SK-N-SH (cell line): ENCODE data around the gene WASHC1. TPM values are rescaled to one million over a fixed set of nuclear protein-coding genes. Genes with fewer than 3 reads are reported as not detected.
"Not testable (repeated sequence)": the region's sequence is repeated elsewhere in the genome, so short reads cannot be mapped to it uniquely, and the experiment has no call there.

ENCODE experiments used
- CTCF ChIA-PET: fragments of 300-600, 350-600 bp; formaldehyde crosslinking; extraction: SDS; loops from one replicate; lab custom pipeline; 2021; lab: Yijun Ruan, JAX
- POLR2A ChIA-PET: fragments of 350-600 bp; sonication (Branson Sonifier 250); formaldehyde crosslinking; extraction: SDS; loops from one replicate; lab custom pipeline; 2020; ENCODE audit warnings: antibody characterized with exemption, inconsistent platforms; lab: Yijun Ruan, JAX
- DNase-seq: peaks from one replicate; pipeline ENCODE4 v3.0.0; 2012
- H2AFZ ChIP-seq: fragments of 200-600 bp; sonication (generic); 2 replicates; pipeline ENCODE4 v1.8.1; 2016; ENCODE audit warnings: antibody characterized with exemption, mild to moderate bottlenecking, low read depth
- H3F3A ChIP-seq: fragments of 200-600 bp; sonication (generic); replicated peaks from 2 replicates; pipeline ENCODE3; 2016; ENCODE audit warnings: antibody characterized with exemption, mild to moderate bottlenecking; ENCODE audit not compliant: insufficient read depth
- H3K27ac ChIP-seq, 2 experiments: fragments of 200-500 bp in 1 of 2; fragments of 200-600 bp in 1 of 2; sonication (Bioruptor generic) in 1 of 2; sonication (generic), shearing (Covaris generic) in 1 of 2; 2 replicates each; pipeline versions ENCODE4 v1.5.1 to v1.6.1; 2014 to 2016; ENCODE audit warnings: low read depth in 2 of 2, inconsistent platforms in 1 of 2, low read length in 1 of 2, mild to moderate bottlenecking in 1 of 2, mixed read lengths in 1 of 2
- H3K27me3 ChIP-seq: fragments of 200-600 bp; sonication (generic), shearing (Covaris generic); 2 replicates; pipeline ENCODE4 v1.6.1; 2016; ENCODE audit warnings: mixed run types; ENCODE audit not compliant: insufficient read depth
- H3K36me3 ChIP-seq, 2 experiments: fragments of 200-500 bp in 1 of 2; fragments of 200-600 bp in 1 of 2; sonication (Bioruptor generic) in 1 of 2; sonication (generic) in 1 of 2; replicated peaks in 1 of 2; 2 replicates each; pipeline versions ENCODE3 to v1.5.1; 2014 to 2016; ENCODE audit warnings: low read length in 1 of 2, mild to moderate bottlenecking in 1 of 2; ENCODE audit not compliant: insufficient read depth in 2 of 2, control insufficient read depth in 1 of 2
- H3K4me1 ChIP-seq, 2 experiments: fragments of 200-500 bp in 1 of 2; fragments of 200-600 bp in 1 of 2; sonication (Bioruptor generic) in 1 of 2; sonication (generic), shearing (Covaris generic) in 1 of 2; 2 replicates each; pipeline versions ENCODE4 v1.5.1 to v1.6.1; 2014 to 2016; ENCODE audit warnings: low read depth in 1 of 2, low read length in 1 of 2, mixed run types in 1 of 2; ENCODE audit not compliant: insufficient read depth in 2 of 2, control insufficient read depth in 1 of 2
- H3K4me2 ChIP-seq: fragments of 200-600 bp; sonication (generic), shearing (Covaris generic); 2 replicates; pipeline ENCODE4 v1.6.1; 2017; ENCODE audit warnings: mixed run types
- H3K4me3 ChIP-seq, 2 experiments: fragments of 200-500 bp in 1 of 2; fragments of 200-600 bp in 1 of 2; sonication (Bioruptor generic) in 1 of 2; sonication (generic), shearing (Covaris generic) in 1 of 2; 2 replicates each; pipeline versions ENCODE4 v1.5.1 to v1.8.1; 2014 to 2016; ENCODE audit warnings: low read depth in 2 of 2, inconsistent platforms in 1 of 2, low read length in 1 of 2, mild to moderate bottlenecking in 1 of 2, mixed read lengths in 1 of 2, moderate library complexity in 1 of 2
- H3K79me2 ChIP-seq: fragments of 200-600 bp; sonication (generic); 2 replicates; pipeline ENCODE4 v1.8.1; 2017; ENCODE audit warnings: mild to moderate bottlenecking; ENCODE audit not compliant: insufficient read depth
- H3K9ac ChIP-seq: fragments of 200-600 bp; sonication (generic); 2 replicates; pipeline ENCODE4 v1.6.1; 2017; ENCODE audit warnings: mixed run types
- H3K9me2 ChIP-seq: fragments of 200-600 bp; sonication (generic); 2 replicates; pipeline ENCODE4 v1.6.1; 2017; ENCODE audit warnings: mixed run types
- H3K9me3 ChIP-seq: fragments of 200-600 bp; sonication (generic); 2 replicates; pipeline ENCODE4 v1.6.1; 2017; ENCODE audit warnings: mixed run types, mild to moderate bottlenecking, moderate library complexity
- H4K20me1 ChIP-seq: fragments of 200-600 bp; sonication (generic); 2 replicates; pipeline ENCODE4 v1.6.1; 2017; ENCODE audit warnings: mild to moderate bottlenecking, mixed run types; ENCODE audit not compliant: insufficient read depth
- WGBS: methylation state at CpG from one replicate; pipeline ENCODE4 v1.1.6; 2017; ENCODE audit warnings: low lambda C conversion rate; 5-methylcytosine and 5-hydroxymethylcytosine counted together
- polyA plus RNA-seq, 3 experiments: library from polyadenylated mRNA; depleted of rRNA; stranded (reverse); fragments of >200 nt; gene quantifications; 2 replicates each; pipeline ENCODE4 v1.2.3, GENCODE V29; 2012

WASHC1 gene
- polyA plus RNA-seq, 1 of the 3 experiments (the other 2 are of a cell fraction) = 14.2 TPM

DNA sequence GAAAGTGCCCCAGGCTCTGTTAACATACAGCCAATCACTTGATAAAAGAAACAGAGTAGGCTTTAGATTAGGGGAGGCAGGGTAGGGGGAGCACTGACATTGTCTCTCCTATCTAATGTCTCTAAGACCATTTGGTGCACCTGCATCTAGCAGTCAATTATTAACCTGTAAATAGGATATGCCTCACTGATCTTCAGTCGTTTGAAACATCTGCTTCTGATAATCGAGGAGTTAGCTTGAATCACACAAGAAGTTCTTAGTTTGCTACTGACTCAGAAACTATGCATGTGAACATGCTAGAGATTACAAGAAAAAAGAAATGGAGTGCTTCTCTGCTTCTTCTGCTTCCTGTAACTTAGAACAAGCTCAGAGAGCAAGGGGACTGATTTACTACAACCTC is 23.4 kb upstream of the WASHC1 start:
- H3K4me1 ChIP-seq, CTCF ChIA-PET, H3K9me2 ChIP-seq, H3K27ac ChIP-seq, POLR2A ChIA-PET, H3K9me3 ChIP-seq, H2AFZ ChIP-seq, DNase-seq, H3K4me3 ChIP-seq, H3F3A ChIP-seq, H4K20me1 ChIP-seq, H3K9ac ChIP-seq, H3K4me2 ChIP-seq, H3K79me2 ChIP-seq, H3K27me3 ChIP-seq, H3K36me3 ChIP-seq: not testable (repeated sequence)
- WGBS = 0% methylated on average over 2 of the region's 2 CpGs

DNA sequence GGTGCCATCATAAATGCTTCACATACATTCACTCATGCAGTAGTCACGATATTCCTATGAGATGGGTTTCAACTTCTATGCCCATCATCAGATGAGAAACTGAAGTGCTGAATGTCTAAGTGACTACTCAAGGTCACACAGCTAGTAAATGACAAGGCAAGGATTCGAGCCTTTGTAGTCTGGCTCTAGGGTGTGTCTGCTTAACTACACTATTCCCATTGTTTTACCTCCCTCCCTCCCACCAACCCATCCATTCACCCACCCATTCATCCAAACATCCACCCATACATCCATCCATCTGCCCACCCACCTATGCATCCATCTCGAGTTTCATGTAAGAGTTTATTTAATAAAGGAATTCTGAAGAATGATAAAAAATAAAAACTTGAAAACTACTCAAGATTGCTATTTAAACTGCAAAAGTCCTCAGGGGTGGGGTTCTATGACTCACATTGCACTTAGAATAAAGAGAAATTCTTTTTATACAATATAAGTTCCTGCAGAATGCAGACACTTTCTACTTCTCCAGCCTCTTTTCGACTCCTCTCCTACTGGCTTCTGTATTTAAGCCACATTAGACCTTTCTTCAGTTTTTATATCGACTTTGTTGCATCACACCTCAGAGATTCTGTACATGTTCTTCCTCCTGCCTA is 19.1 kb upstream of the WASHC1 start:
- POLR2A ChIA-PET, H3K36me3 ChIP-seq: not testable (repeated sequence)

DNA sequence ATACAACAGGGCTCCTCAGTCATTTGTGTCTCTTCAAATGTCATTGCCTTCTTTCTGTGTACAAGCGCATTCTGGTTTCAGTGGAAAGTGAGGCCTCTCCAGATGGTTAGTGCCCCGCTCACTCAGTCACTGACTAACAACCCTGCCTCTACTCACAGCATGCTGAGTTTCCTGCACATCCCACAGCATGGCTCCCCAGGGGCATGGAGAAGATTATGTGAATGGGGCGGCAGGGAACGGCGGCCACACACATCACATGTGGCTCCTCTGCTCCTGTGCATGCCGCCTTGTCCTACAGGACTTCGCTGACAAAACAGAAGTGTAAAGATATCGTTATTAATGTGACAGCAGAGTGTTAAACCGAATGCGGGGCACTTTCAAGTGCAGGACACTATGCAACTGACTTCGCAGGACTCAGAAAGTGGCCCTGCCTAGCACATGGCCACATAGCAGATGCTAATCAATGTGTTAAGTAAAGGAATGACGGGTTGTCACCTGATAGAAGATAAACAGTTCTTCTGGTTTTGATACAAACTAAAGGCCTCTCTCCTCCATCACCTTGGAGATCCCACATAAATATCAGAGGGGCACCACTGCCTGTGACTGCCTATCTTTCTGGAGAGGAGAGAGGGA is 17.5 kb upstream of the WASHC1 start:
- H3K9me3 ChIP-seq, H2AFZ ChIP-seq, H3K4me3 ChIP-seq, H3K27ac ChIP-seq, H3K9me2 ChIP-seq, H3K4me1 ChIP-seq, H3K27me3 ChIP-seq, POLR2A ChIA-PET, H3K79me2 ChIP-seq, H3K9ac ChIP-seq, H3K36me3 ChIP-seq, CTCF ChIA-PET, H4K20me1 ChIP-seq, H3F3A ChIP-seq, DNase-seq, H3K4me2 ChIP-seq: not testable (repeated sequence)
- 57% methylated on average over 11 of the region's 12 CpGs for WGBS

More for the DNA sequence above, 19.1 kb upstream of the WASHC1 start:
- H3K79me2 ChIP-seq, H4K20me1 ChIP-seq, H3K27ac ChIP-seq, H3K9me2 ChIP-seq, H3K9ac ChIP-seq, H2AFZ ChIP-seq, H3K27me3 ChIP-seq, H3F3A ChIP-seq, H3K9me3 ChIP-seq, H3K4me1 ChIP-seq, H3K4me3 ChIP-seq, DNase-seq, CTCF ChIA-PET, H3K4me2 ChIP-seq: not testable (repeated sequence)
- 0% methylated on average over 5 of the region's 5 CpGs for WGBS

DNA sequence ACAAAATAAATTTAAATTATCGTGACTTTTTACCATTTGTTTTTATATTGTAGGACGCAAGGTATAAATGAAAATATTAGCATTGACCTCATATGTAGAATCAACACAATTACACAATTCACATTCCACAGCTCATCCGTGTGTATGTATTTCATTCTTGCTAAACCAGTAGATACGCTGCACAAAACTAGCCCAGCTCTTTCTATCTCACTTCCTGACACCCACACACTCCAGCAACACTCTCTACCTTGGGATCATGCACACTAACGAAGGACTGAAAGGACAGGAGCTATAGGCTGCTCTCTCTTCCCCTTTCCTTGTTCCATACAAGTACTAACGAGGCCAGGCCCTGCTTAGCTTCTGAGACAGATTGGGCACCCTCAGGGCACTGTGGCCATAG is 16.9 kb upstream of the WASHC1 start:
- H2AFZ ChIP-seq, H3K9me2 ChIP-seq, H3K9ac ChIP-seq, H3K4me1 ChIP-seq, H3F3A ChIP-seq, DNase-seq, CTCF ChIA-PET, H4K20me1 ChIP-seq, H3K27me3 ChIP-seq, POLR2A ChIA-PET, H3K4me3 ChIP-seq, H3K79me2 ChIP-seq, H3K36me3 ChIP-seq, H3K27ac ChIP-seq, H3K9me3 ChIP-seq, H3K4me2 ChIP-seq: not testable (repeated sequence)
- WGBS = 42% methylated on average over 6 of the region's 6 CpGs

DNA sequence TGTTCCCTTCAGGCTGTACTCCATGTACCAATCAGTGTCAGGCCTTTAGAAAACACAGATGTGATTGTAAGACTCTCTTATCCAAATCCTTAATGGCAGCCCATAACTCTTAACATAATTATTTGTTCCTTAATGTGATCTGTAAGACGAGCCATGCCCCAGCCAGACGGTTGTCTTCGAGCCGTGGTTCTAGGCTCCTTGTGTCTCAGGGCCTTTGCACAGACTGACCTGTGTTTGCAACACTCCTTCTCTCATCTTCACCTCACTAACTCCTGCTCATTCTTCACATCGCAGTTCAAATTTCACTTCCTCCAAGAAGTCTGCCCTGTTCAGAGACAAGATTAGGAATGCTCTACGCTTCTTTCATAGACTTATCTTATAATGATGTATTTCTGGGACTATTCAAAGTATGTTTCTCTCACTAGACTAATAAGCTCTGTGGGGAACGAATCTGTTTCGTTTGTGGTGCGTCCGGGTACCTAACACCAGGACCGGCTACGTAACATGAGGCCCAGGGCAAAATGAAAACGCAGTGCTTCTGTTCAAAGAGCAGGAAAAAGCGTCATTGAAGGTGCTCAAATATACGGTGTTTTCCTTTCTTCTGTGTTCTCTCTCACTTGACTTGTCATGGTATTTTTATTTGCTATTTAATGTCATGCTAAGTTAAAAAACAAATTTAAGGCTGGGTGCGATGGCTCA is 16.1 kb upstream of the WASHC1 start:
- H3K4me3 ChIP-seq, POLR2A ChIA-PET, CTCF ChIA-PET: not testable (repeated sequence)

DNA sequence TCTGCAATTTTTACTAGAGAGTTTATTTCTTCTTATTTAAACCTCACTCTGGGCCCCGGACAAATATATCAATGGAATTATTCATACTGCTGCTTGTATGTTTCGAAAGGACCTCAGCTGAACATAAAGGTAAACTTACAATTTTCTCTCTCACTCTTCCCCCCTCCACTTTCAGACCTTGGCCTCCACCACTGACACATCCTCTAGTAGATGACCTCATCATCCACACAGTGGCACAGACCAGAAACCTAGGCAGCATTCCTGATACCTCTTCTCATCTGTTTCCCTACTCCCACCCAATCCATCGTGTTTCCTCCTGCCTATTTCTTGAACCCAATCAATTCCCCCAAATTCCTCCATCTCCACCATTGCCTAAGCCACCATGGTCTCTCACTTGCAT is 15.2 kb upstream of the WASHC1 start:
- H3K79me2 ChIP-seq, H4K20me1 ChIP-seq, H3K9me3 ChIP-seq, H3K4me1 ChIP-seq, H3K27me3 ChIP-seq, H3K9me2 ChIP-seq, CTCF ChIA-PET, POLR2A ChIA-PET, H2AFZ ChIP-seq, H3K4me3 ChIP-seq, H3F3A ChIP-seq, H3K27ac ChIP-seq, H3K9ac ChIP-seq, H3K4me2 ChIP-seq, H3K36me3 ChIP-seq, DNase-seq: not testable (repeated sequence)
- WGBS = 39% methylated on average over 3 of the region's 3 CpGs

More for the DNA sequence above, 16.1 kb upstream of the WASHC1 start:
- not testable (repeated sequence) for DNase-seq, H2AFZ ChIP-seq, H3K4me1 ChIP-seq, H3K27ac ChIP-seq, H3K9ac ChIP-seq, H3K4me2 ChIP-seq, H3K36me3 ChIP-seq, H3F3A ChIP-seq, H3K27me3 ChIP-seq, H3K9me2 ChIP-seq, H4K20me1 ChIP-seq, H3K79me2 ChIP-seq, H3K9me3 ChIP-seq
- 41% methylated on average over 16 of the region's 16 CpGs for WGBS
